ENCODE measurements around the gene TMEM156.

- no peak for TF ChIP-seq CTCF (IDR thresholded peaks at IDR 0.05; ENCODE audit: low read depth, low read length)
- TF ChIP-seq EZH2phosphoT487 (IDR thresholded peaks at IDR 0.05; ENCODE audit: low read depth) = no peak
Measured at GRCh38 chr4:38928568-38928967, 103.6 kb downstream of the TMEM156 start.
